Transverse colon (tissue), 3 donors: ENCODE data around the gene ZACN.

ENCODE experiments used
- POLR2A ChIP-seq: fragments of 450-650 bp; IDR thresholded peaks from one replicate; pipeline ENCODE4 v1.6.1; 2016; ENCODE audit warnings: antibody characterized with exemption, mild to moderate bottlenecking, moderate library complexity
- TF ChIP-seq, protein P1 (sequence below), 5 experiments: fragments of 200-600 bp in 3 of 5; fragments of 450-650 bp in 2 of 5; sonication (generic) in 3 of 5; IDR thresholded peaks; 1 replicate in 2 of 5; 2 replicates in 3 of 5; pipeline ENCODE4 v1.5.1; 2016 to 2017; ENCODE audit warnings: antibody characterized with exemption in 5 of 5, inconsistent platforms in 3 of 5, mild to moderate bottlenecking in 2 of 5, moderate library complexity in 1 of 5

DNA sequence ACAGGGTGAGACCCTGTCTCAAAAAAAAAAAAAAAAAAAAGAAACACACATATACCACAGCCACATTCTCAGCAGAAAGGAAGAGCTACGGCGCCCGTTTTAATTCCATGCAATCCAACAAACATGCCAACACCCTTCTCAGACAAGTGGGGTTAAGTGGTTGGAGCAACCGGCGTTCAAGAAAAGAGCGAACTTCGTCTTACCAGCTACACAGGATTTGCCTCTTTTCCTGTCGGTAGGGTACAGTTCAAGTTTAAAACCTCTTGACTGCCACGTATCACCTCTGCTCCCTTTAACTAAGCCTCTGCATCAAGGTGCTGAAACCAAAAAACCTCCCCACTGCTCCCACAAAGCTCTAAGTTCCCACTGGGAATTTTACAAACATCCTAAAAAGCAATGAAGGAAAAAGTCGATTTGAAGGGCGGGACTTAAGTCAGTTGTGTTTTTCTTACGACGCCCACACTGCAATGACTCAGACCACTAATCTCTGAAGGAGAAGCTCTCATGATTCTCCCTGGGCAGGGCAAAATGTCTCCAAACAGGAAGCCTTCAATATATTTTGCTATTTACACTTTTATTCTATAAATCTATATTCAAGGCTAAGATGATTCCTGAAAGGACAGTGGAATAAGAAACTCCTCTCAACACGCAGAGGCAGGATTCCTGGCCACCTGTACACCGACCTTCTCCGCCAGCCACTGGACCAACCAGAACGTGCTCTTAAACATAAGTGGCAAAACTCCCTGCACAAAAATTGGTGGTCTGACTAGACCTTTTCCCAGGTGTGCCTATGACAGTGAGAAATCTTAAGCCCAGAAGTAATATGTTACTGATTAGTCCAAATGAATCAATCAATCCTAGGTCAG, 25.5 kb upstream of the ZACN start:
- TF ChIP-seq, protein P1, sequence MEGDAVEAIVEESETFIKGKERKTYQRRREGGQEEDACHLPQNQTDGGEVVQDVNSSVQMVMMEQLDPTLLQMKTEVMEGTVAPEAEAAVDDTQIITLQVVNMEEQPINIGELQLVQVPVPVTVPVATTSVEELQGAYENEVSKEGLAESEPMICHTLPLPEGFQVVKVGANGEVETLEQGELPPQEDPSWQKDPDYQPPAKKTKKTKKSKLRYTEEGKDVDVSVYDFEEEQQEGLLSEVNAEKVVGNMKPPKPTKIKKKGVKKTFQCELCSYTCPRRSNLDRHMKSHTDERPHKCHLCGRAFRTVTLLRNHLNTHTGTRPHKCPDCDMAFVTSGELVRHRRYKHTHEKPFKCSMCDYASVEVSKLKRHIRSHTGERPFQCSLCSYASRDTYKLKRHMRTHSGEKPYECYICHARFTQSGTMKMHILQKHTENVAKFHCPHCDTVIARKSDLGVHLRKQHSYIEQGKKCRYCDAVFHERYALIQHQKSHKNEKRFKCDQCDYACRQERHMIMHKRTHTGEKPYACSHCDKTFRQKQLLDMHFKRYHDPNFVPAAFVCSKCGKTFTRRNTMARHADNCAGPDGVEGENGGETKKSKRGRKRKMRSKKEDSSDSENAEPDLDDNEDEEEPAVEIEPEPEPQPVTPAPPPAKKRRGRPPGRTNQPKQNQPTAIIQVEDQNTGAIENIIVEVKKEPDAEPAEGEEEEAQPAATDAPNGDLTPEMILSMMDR (IDR thresholded peaks at IDR 0.05), result no peak
- TF ChIP-seq POLR2A, result no peak
